Stimulated activated CD4-positive, alpha-beta T cell treated with anti-CD3 and anti-CD28 coated beads, Interleukin-15, amount 100 ng/mL, for 24 hours (primary cell): ENCODE results near the gene C19orf38.
"Not testable (repeated sequence)": the region's sequence is repeated elsewhere in the genome, so short reads cannot be mapped to it uniquely, and the experiment has no call there.

Experiments
- DNase-seq: peaks from one replicate; pipeline ENCODE4 v3.0.0-alpha.2; 2020

Gene C19orf38

GRCh38 chr19:10823690-10824089 is 24.5 kb upstream of the C19orf38 start:
- DNase-seq = no peak

- DNase-seq = no peak
Observed at GRCh38 chr19:10826231-10826630, 22.0 kb upstream of the C19orf38 start.

- no peak for DNase-seq
Observed at GRCh38 chr19:10826846-10827245, 21.4 kb upstream of the C19orf38 start.

- DNase-seq = no peak
Observed at GRCh38 chr19:10828981-10829821, 19.0 kb upstream of the C19orf38 start.

- no peak for DNase-seq
Observed at GRCh38 chr19:10829967-10830366, 18.2 kb upstream of the C19orf38 start.

- no peak for DNase-seq
Observed at GRCh38 chr19:10830370-10830769, 17.8 kb upstream of the C19orf38 start.

GRCh38 chr19:10830931-10831779 is 17.1 kb upstream of the C19orf38 start:
- no peak for DNase-seq

GRCh38 chr19:10831987-10832938 is 16.0 kb upstream of the C19orf38 start:
- DNase-seq = no peak

- no peak for DNase-seq
Observed at GRCh38 chr19:10832939-10833296, 15.3 kb upstream of the C19orf38 start.

- DNase-seq = no peak
Observed at GRCh38 chr19:10835089-10835753, 13.0 kb upstream of the C19orf38 start.

- DNase-seq = peak; percentile 99
Observed at GRCh38 chr19:10835754-10836478, 12.3 kb upstream of the C19orf38 start, which contains the start of gene TMED1. Gene TMED1 (minus strand): TSS chr19:10836212. CDS start chr19:10836191, 21 bp downstream.

- DNase-seq = peak; percentile 90
Observed at GRCh38 chr19:10836479-10837330, 11.5 kb upstream of the C19orf38 start.

- not testable (repeated sequence) for DNase-seq
Observed at GRCh38 chr19:10837649-10838048, 10.6 kb upstream of the C19orf38 start.

- DNase-seq = no peak
Observed at GRCh38 chr19:10838377-10838776, 9.8 kb upstream of the C19orf38 start.

GRCh38 chr19:10839114-10840050 is 8.8 kb upstream of the C19orf38 start:
- DNase-seq = no peak

- no peak for DNase-seq
Observed at GRCh38 chr19:10842788-10843187, 5.4 kb upstream of the C19orf38 start.

- DNase-seq = no peak
Observed at GRCh38 chr19:10846500-10847202, 1.6 kb upstream of the C19orf38 start.

GRCh38 chr19:10850631-10851030 is 2.4 kb downstream of the C19orf38 start:
- no peak for DNase-seq
